Left ventricle myocardium inferior (tissue), 1 donor: ENCODE measurements around the gene KCNH6. TPM values are rescaled to one million over a fixed set of nuclear protein-coding genes. Genes with fewer than 3 reads are reported as not detected.

Experiments
- DNase-seq: peaks from one replicate; pipeline ENCODE4 v3.0.0-alpha.2; 2020
- H3K27ac ChIP-seq: fragments of 200-600 bp; replicated peaks from 2 replicates; pipeline ENCODE4 v1.8.0; 2021
- H3K27me3 ChIP-seq: fragments of 200-600 bp; 2 replicates; pipeline ENCODE4 v1.8.0; 2021; ENCODE audit warnings: low read depth
- H3K36me3 ChIP-seq: fragments of 200-600 bp; 2 replicates; pipeline ENCODE4 v1.8.0; 2021
- H3K4me1 ChIP-seq: fragments of 200-600 bp; 2 replicates; pipeline ENCODE4 v1.8.0; 2021
- H3K4me3 ChIP-seq: fragments of 200-600 bp; 2 replicates; pipeline ENCODE4 v1.8.0; 2021; ENCODE audit warnings: mild to moderate bottlenecking, moderate library complexity
- H3K9me3 ChIP-seq: fragments of 200-600 bp; replicated peaks from 2 replicates; pipeline ENCODE4 v1.8.0; 2021
- CTCF ChIP-seq: fragments of 200-600 bp; IDR thresholded peaks from 2 replicates; pipeline ENCODE4 v1.8.0; 2021; ENCODE audit warnings: antibody characterized with exemption, mild to moderate bottlenecking, borderline replicate concordance
- intact Hi-C: fragments of 100-400 bp; cut with micrococcal nuclease; formaldehyde crosslinking; loops from one replicate; pipeline ENCODE4 v1.11.0; 2022
- total RNA-seq: library from RNA; stranded (reverse); fragmentation: NEBNext Ultra II Directional; extraction: Animal tissue kit (Norgen Biotek cat#: 25700); gene quantifications from one replicate; pipeline ENCODE4 v1.2.1, GENCODE V29; 2021
- donor health status: DM: no; HTN: yes; CAD: no; lungs with severe emphysema.

KCNH6 gene
- total RNA-seq, 1 donor from 2014 or later, result not detected

- DNase-seq, result no peak
- intact Hi-C loops, result loop anchor here (5.0 kb wide), 1 partner anchor 57 kb away; no protein-coding TSS in a partner anchor
- Histone ChIP-seq H3K4me3 (no peak overlapping the region), H3K36me3 (no peaks in the 10 kb centered on the region), H3K27me3 (peaks cover 5% of the 10 kb centered on the region), H3K9me3 (no peaks in the 10 kb centered on the region), H3K27ac (no peak overlapping the region), H3K4me1 (peaks cover 7% of the 10 kb centered on the region)
- no peak for TF ChIP-seq CTCF
Measured at GRCh38 chr17:63483655-63484575, 39.2 kb upstream of the KCNH6 start.

GRCh38 chr17:63486317-63487013 lies 36.7 kb upstream of the KCNH6 start:
- no peaks in the 10 kb centered on the region for H3K9me3 ChIP-seq
- no peak overlapping the region for H3K4me3 ChIP-seq
- H3K27ac ChIP-seq, result no peak overlapping the region
- TF ChIP-seq CTCF, result no peak
- intact Hi-C loops, result no loop called here
- peaks cover 7% of the 10 kb centered on the region for H3K27me3 ChIP-seq
- no peaks in the 10 kb centered on the region for H3K36me3 ChIP-seq
- no peak for DNase-seq
- H3K4me1 ChIP-seq, result no peaks in the 10 kb centered on the region

GRCh38 chr17:63487014-63487339 lies 36.2 kb upstream of the KCNH6 start:
- DNase-seq, result no peak
- Histone ChIP-seq H3K27me3 (peaks cover 7% of the 10 kb centered on the region), H3K4me1 (no peaks in the 10 kb centered on the region), H3K4me3 (no peak overlapping the region), H3K27ac (no peak overlapping the region), H3K9me3 (no peaks in the 10 kb centered on the region), H3K36me3 (no peaks in the 10 kb centered on the region)
- no peak for TF ChIP-seq CTCF
- intact Hi-C loops, result no loop called here

- TF ChIP-seq CTCF, result no peak
- no peak for DNase-seq
- Histone ChIP-seq H3K9me3 (no peaks in the 10 kb centered on the region), H3K27me3 (peaks cover 7% of the 10 kb centered on the region), H3K36me3 (no peaks in the 10 kb centered on the region), H3K4me1 (no peaks in the 10 kb centered on the region), H3K4me3 (no peak overlapping the region), H3K27ac (no peak overlapping the region)
- intact Hi-C loops, result no loop called here
Measured at GRCh38 chr17:63488851-63489250, 34.3 kb upstream of the KCNH6 start.

GRCh38 chr17:63489291-63489690 lies 33.9 kb upstream of the KCNH6 start:
- Histone ChIP-seq H3K36me3 (no peaks in the 10 kb centered on the region), H3K9me3 (no peaks in the 10 kb centered on the region), H3K4me3 (no peak overlapping the region), H3K4me1 (no peaks in the 10 kb centered on the region), H3K27ac (no peak overlapping the region), H3K27me3 (peaks cover 7% of the 10 kb centered on the region)
- intact Hi-C loops, result no loop called here
- no peak for DNase-seq
- TF ChIP-seq CTCF, result no peak
